ENCODE data around the gene CANT1. TPM values are rescaled to one million over a fixed set of nuclear protein-coding genes. Genes with fewer than 3 reads are reported as not detected.

CANT1 gene
- total RNA-seq, 1 experiment from 2014 or later: 97.1 TPM

DNA sequence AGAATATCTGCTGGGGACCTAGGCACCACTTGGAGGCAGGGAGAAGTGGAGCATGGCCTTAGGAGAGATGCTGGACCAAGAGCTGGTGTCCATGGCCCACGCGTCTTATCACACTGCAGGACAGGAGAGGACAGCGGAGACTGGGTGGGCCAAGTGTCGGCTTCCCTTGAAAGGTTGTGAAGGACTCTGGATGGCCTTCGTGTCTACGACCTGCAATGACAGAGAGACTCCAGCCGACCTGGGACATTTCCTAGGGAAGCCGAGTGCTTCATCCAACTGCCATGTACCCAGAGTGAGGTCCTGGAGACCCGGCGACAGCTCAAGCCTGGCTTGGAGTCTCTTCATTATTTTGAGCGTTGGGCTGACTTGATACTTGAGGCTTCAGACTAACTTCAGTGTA is 34.9 kb upstream of the CANT1 start:
- Histone ChIP-seq H2AFZ (ENCODE audit: low read depth, low read length, poor library complexity, severe bottlenecking) (no peak overlapping the region), H3K4me3 (replicated peaks in 1 of 2; ENCODE audit: low read depth in 1 of 2, low read length in 2 of 2) (no peak overlapping the region), H3K27ac (ENCODE audit: low read depth, low read length) (no peak overlapping the region), H3K9me2 (ENCODE audit: insufficient read depth) (no peaks in the 10 kb centered on the region), H3K9me3 (ENCODE audit: control insufficient read depth in 1 of 2, insufficient read depth in 1 of 2, low read depth in 1 of 2, low read length in 2 of 2) (no peaks in the 10 kb centered on the region), H3K9ac (ENCODE audit: low read length) (no peak overlapping the region), H3K4me2 (ENCODE audit: low read length) (no peak overlapping the region), H3K79me2 (ENCODE audit: insufficient read depth, low read length) (no peaks in the 10 kb centered on the region), H3K4me1 (ENCODE audit: control insufficient read depth in 1 of 2, insufficient read depth in 2 of 2, low read length in 2 of 2) (peaks cover 0 to 13% of the 10 kb centered on the region in 2 experiments; a peak in 3 of 4 replicates), H3K36me3 (ENCODE audit: control insufficient read depth in 1 of 2, insufficient read depth in 2 of 2, low read length in 2 of 2) (no peaks in the 10 kb centered on the region), H3K27me3 (ENCODE audit: insufficient read depth, low read length) (no peaks in the 10 kb centered on the region), H4K20me1 (ENCODE audit: insufficient read depth) (no peaks in the 10 kb centered on the region)
- intact Hi-C loops (cut with micrococcal nuclease): no loop called here
- TF ChIP-seq CTCF (IDR thresholded peaks at IDR 0.05 in 2 of 3, conservative IDR thresholded peaks at IDR 0.05 in 1 of 3; ENCODE audit: borderline replicate concordance in 1 of 3, insufficient read depth in 1 of 3, low read depth in 2 of 3, low read length in 2 of 3): no peak
- TF ChIP-seq EGR1 (IDR thresholded peaks at IDR 0.05; ENCODE audit: low read depth): no peak
- no peak for TF ChIP-seq CEBPB (IDR thresholded peaks at IDR 0.05; ENCODE audit: low read depth)
- no peak for TF ChIP-seq SP1 (IDR thresholded peaks at IDR 0.05; ENCODE audit: low read depth)
- no peak for TF ChIP-seq SRF (IDR thresholded peaks at IDR 0.05; ENCODE audit: low read depth)
- no peak for TF ChIP-seq CBX3 (IDR thresholded peaks at IDR 0.05; ENCODE audit: low read depth)
- TF ChIP-seq RAD21 (IDR thresholded peaks at IDR 0.05; ENCODE audit: low read depth): no peak
- TF ChIP-seq MAX (IDR thresholded peaks at IDR 0.05): no peak
- TF ChIP-seq TCF7L2 (IDR thresholded peaks at IDR 0.05; ENCODE audit: borderline replicate concordance, extremely low read depth, insufficient read depth, insufficient read length): no peak
- no peak for TF ChIP-seq ELF1 (IDR thresholded peaks at IDR 0.05; ENCODE audit: borderline replicate concordance, low read depth)
- no peak for TF ChIP-seq POLR2AphosphoS5 (IDR thresholded peaks at IDR 0.05; ENCODE audit: low read depth, low read length)
- BruUV-seq (replicated peaks): no TSS peak
- ATAC-seq (no peak), DNase-seq (ENCODE audit: low read depth, low spot score) (no peak)
- RAD21 ChIA-PET (ENCODE audit: low non-redundant PET in 1 of 2, low total read pairs in 2 of 2, uncharacterized antibody in 2 of 2, unreplicated experiment in 2 of 2): no interaction called here
- POLR2A ChIA-PET: no interaction called here
- CTCF ChIA-PET: interaction anchor here (1.0 to 3.2 kb wide), 7 partner anchors 8 to 348 kb away, joined by 4 to 44 read pairs (median 13); partner anchors contain the start of gene ENGASE

All from HCT116 (cell line).